Gastrocnemius medialis (tissue), 4 donors: ENCODE measurements around the gene PVRIG. TPM values are rescaled to one million over a fixed set of nuclear protein-coding genes. Genes with fewer than 3 reads are reported as not detected.
"Not testable (repeated sequence)": the region's sequence is repeated elsewhere in the genome, so short reads cannot be mapped to it uniquely, and the experiment has no call there.

ENCODE experiments used
- ATAC-seq, 2 donors: fragments of 150-250 bp; one replicate each; pipeline ENCODE4 v1.9.1; 2016
- DNase-seq, 2 donors: peaks; one replicate each; pipeline ENCODE4 v3.0.0-alpha.2; 2019
- H3K27ac ChIP-seq, 4 donors: fragments of 200-600 bp; sonication (generic); 1 replicate in 1 of 4; 2 replicates in 3 of 4; pipeline ENCODE4 v1.5.1; 2016 to 2018; ENCODE audit warnings: mild to moderate bottlenecking in 2 of 4, moderate library complexity in 1 of 4
- H3K27me3 ChIP-seq, 3 donors: fragments of 200-600 bp; sonication (generic) in 2 of 3; 1 replicate in 1 of 3; 2 replicates in 2 of 3; pipeline versions ENCODE4 v1.5.1 to v1.6.0; 2016 to 2019; ENCODE audit warnings: mild to moderate bottlenecking in 1 of 3, moderate library complexity in 1 of 3
- H3K36me3 ChIP-seq, 2 donors: fragments of 200-600 bp; sonication (generic) in 1 of 2; one replicate each; pipeline ENCODE4 v1.5.1; 2017 to 2018
- H3K4me1 ChIP-seq, 2 donors: fragments of 200-600 bp; sonication (generic) in 1 of 2; one replicate each; pipeline ENCODE4 v1.5.1; 2016 to 2017; ENCODE audit warnings: mild to moderate bottlenecking in 2 of 2
- H3K4me3 ChIP-seq, 4 donors: fragments of 200-600 bp; sonication (generic) in 3 of 4; 1 replicate in 1 of 4; 2 replicates in 3 of 4; pipeline ENCODE4 v1.5.1; 2016 to 2019; ENCODE audit warnings: mild to moderate bottlenecking in 2 of 4
- H3K9me3 ChIP-seq, 3 donors: fragments of 200-600 bp; sonication (generic) in 2 of 3; 1 replicate in 1 of 3; 2 replicates in 2 of 3; pipeline ENCODE4 v1.5.1; 2016 to 2019
- CTCF ChIP-seq, 5 experiments: fragments of 450-650 bp in 3 of 5; fragments of 200-600 bp in 2 of 5; sonication (generic) in 2 of 5; IDR thresholded peaks in 4 of 5; conservative IDR thresholded peaks in 1 of 5; 1 replicate in 4 of 5; 2 replicates in 1 of 5; pipeline ENCODE4 v1.5.1; 2016 to 2019; ENCODE audit warnings: antibody characterized with exemption in 5 of 5, mild to moderate bottlenecking in 3 of 5, moderate library complexity in 3 of 5
- POLR2A ChIP-seq, 2 donors: fragments of 450-650 bp; IDR thresholded peaks; one replicate each; pipeline ENCODE4 v1.6.1; 2017; ENCODE audit warnings: antibody characterized with exemption in 2 of 2, mild to moderate bottlenecking in 2 of 2, moderate library complexity in 2 of 2
- in situ Hi-C, 4 donors: fragments of 200-750 bp; cut with MboI; loops; one replicate each; pipeline versions ENCODE4 v1.15.0 to v1.8.0; 2017; ENCODE audit warnings: low sequenced_read_pairs in 4 of 4
- intact Hi-C: fragments of 100-400 bp; cut with DNase I; formaldehyde crosslinking; loops from one replicate; pipeline ENCODE4 v1.15.1; 2023; ENCODE audit warnings: low total_unique reads
- total RNA-seq, 4 donors: library from RNA; depleted of rRNA; stranded (reverse); fragments of >200 nt; gene quantifications; one replicate each; pipeline versions ENCODE4 v1.1.0 to v1.2.3, GENCODE V29; 2016

The PVRIG gene
- total RNA-seq, 4 donors from 2014 or later: not detected

GRCh38 chr7:100210805-100211204 is 8.9 kb upstream of the PVRIG start:
- intact Hi-C loops (loop anchor here (10.0 kb wide), 1 partner anchor 134 kb away; no protein-coding TSS in a partner anchor), in situ Hi-C loops (no loop called here)

GRCh38 chr7:100211342-100211780 is 8.4 kb upstream of the PVRIG start:
- Histone ChIP-seq H3K36me3 (no peaks in the 10 kb centered on the region), H3K27ac (no peak overlapping the region), H3K27me3 (no peaks in the 10 kb centered on the region), H3K4me1 (peaks cover 11 to 12% of the 10 kb centered on the region in 2 donors), H3K4me3 (no peak overlapping the region), H3K9me3 (no peaks in the 10 kb centered on the region)
- ATAC-seq: no peak
- intact Hi-C loops: loop anchor here (10.0 kb wide), 1 partner anchor 133 kb away; no protein-coding TSS in a partner anchor
- TF ChIP-seq CTCF (IDR thresholded peaks at IDR 0.05 in 4 of 5, conservative IDR thresholded peaks at IDR 0.05 in 1 of 5) (no peak), POLR2A (IDR thresholded peaks at IDR 0.05) (no peak)
- in situ Hi-C loops: no loop called here
- no peak for DNase-seq

More at GRCh38 chr7:100210805-100211204, 8.9 kb upstream of the PVRIG start:
- H3K27me3 ChIP-seq: no peaks in the 10 kb centered on the region
- no peak overlapping the region for H3K27ac ChIP-seq
- no peak for DNase-seq
- no peaks in the 10 kb centered on the region for H3K9me3 ChIP-seq
- no peak for ATAC-seq
- no peak overlapping the region for H3K4me3 ChIP-seq
- H3K36me3 ChIP-seq: no peaks in the 10 kb centered on the region
- peaks cover 9% of the 10 kb centered on the region in 2 donors for H3K4me1 ChIP-seq
- no peak for TF ChIP-seq CTCF (IDR thresholded peaks at IDR 0.05 in 4 of 5, conservative IDR thresholded peaks at IDR 0.05 in 1 of 5)
- no peak for TF ChIP-seq POLR2A (IDR thresholded peaks at IDR 0.05)

GRCh38 chr7:100212631-100213286 is 7.0 kb upstream of the PVRIG start:
- intact Hi-C loops: loop anchor here (10.0 kb wide), 1 partner anchor 132 kb away; no protein-coding TSS in a partner anchor
- Histone ChIP-seq H3K4me3 (no peak overlapping the region), H3K9me3 (no peaks in the 10 kb centered on the region), H3K27me3 (no peaks in the 10 kb centered on the region), H3K36me3 (no peaks in the 10 kb centered on the region), H3K4me1 (peaks cover 12% of the 10 kb centered on the region in 2 donors), H3K27ac (no peak overlapping the region)
- no peak for ATAC-seq
- no peak for DNase-seq
- TF ChIP-seq POLR2A (IDR thresholded peaks at IDR 0.05) (no peak), CTCF (IDR thresholded peaks at IDR 0.05 in 4 of 5, conservative IDR thresholded peaks at IDR 0.05 in 1 of 5) (no peak)
- in situ Hi-C loops: no loop called here

GRCh38 chr7:100213672-100214071 is 6.1 kb upstream of the PVRIG start:
- Histone ChIP-seq H3K4me1 (peaks cover 12% of the 10 kb centered on the region in 2 donors), H3K27me3 (no peaks in the 10 kb centered on the region), H3K27ac (no peak overlapping the region), H3K4me3 (no peak overlapping the region), H3K36me3 (no peaks in the 10 kb centered on the region), H3K9me3 (no peaks in the 10 kb centered on the region)
- TF ChIP-seq CTCF (IDR thresholded peaks at IDR 0.05 in 4 of 5, conservative IDR thresholded peaks at IDR 0.05 in 1 of 5) (no peak), POLR2A (IDR thresholded peaks at IDR 0.05) (no peak)
- ATAC-seq: no peak
- DNase-seq: no peak
- intact Hi-C loops (loop anchor here (10.0 kb wide), 1 partner anchor 131 kb away; no protein-coding TSS in a partner anchor), in situ Hi-C loops (no loop called here)

- ATAC-seq, H3K4me3 ChIP-seq, H3K27me3 ChIP-seq, H3K36me3 ChIP-seq, H3K9me3 ChIP-seq, in situ Hi-C loops, H3K27ac ChIP-seq: not testable (repeated sequence)
- peaks cover 12% of the 10 kb centered on the region in 2 donors for H3K4me1 ChIP-seq
- peak in 1 of 2 donors; percentile 11 for DNase-seq
- intact Hi-C loops: loop anchor here (10.0 kb wide), 1 partner anchor 130 kb away; no protein-coding TSS in a partner anchor
These were observed 5.4 kb upstream of the PVRIG start for GRCh38 chr7:100214356-100214755.
